ENCODE measurements around the gene HECTD2.

DNA sequence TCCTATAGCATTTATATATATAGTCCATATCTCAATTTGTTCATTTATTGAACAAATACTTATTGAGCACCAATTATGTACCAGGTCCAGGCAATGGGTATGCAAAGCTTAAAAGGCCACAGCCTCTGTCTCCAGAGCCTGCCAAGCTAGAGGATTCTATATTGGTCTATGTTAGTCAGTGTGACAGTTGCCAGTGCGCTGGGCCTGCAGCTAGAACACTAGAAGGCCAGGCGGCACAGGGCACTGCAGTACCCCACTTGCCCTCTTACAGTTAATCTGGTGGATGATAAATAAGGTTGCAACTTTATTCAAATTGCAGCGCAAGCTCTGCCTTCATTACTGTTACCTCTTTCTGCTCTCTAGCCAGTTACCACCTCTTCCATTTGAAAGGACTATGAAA lies 153.9 kb downstream of the HECTD2 start:
- TF ChIP-seq, protein P1, sequence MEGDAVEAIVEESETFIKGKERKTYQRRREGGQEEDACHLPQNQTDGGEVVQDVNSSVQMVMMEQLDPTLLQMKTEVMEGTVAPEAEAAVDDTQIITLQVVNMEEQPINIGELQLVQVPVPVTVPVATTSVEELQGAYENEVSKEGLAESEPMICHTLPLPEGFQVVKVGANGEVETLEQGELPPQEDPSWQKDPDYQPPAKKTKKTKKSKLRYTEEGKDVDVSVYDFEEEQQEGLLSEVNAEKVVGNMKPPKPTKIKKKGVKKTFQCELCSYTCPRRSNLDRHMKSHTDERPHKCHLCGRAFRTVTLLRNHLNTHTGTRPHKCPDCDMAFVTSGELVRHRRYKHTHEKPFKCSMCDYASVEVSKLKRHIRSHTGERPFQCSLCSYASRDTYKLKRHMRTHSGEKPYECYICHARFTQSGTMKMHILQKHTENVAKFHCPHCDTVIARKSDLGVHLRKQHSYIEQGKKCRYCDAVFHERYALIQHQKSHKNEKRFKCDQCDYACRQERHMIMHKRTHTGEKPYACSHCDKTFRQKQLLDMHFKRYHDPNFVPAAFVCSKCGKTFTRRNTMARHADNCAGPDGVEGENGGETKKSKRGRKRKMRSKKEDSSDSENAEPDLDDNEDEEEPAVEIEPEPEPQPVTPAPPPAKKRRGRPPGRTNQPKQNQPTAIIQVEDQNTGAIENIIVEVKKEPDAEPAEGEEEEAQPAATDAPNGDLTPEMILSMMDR (IDR thresholded peaks at IDR 0.05), result no peak
- TF ChIP-seq EP300 (IDR thresholded peaks at IDR 0.05), result no peak

All from sigmoid colon (tissue), 4 donors.